ENCODE data around the gene NCS1.

NCS1 gene

DNA sequence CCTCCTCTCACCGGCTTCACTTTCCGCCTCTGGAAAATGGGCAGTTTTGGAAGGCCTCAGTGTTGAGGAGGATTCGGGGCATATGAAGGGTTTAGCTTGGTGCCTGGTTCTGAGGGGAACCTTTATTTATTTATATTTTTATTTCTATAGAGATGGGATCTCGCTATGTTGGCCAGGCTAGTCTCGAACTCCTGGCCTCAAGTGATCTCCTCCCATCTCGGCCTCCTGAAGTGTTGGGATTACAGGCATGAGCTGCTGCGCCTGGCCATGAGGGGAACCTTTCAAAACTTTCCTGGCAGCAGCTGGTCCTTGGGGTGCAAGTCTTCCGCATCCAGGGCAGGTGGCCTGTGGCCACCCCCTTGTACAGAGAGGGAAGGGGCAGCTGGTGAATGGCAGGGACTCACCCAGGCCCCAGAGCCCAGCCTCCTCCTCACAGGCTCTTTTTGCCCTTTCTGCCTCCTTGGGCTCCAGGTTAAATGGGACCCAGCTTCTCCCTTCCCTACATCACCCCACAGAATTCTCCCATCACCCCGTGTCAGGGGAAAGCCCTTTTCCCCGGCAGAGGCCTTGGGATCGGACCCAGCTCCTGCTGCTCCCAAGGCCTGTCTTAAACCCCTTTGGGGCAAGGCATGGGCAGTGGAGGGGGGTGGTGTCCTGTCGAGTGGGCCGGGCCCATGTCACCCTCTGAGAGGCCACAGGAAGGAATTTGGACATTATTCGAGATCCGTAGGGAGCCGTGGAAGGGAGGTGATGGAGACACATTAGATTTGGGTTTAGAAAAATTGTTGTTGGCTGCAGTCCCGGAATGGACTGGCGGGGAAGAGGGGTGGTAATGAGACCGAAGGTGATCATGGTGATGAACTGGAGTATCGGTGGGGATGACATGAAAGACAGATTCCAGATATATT lies 5.9 kb downstream of the NCS1 start:
- no peak for DNase-seq

DNA sequence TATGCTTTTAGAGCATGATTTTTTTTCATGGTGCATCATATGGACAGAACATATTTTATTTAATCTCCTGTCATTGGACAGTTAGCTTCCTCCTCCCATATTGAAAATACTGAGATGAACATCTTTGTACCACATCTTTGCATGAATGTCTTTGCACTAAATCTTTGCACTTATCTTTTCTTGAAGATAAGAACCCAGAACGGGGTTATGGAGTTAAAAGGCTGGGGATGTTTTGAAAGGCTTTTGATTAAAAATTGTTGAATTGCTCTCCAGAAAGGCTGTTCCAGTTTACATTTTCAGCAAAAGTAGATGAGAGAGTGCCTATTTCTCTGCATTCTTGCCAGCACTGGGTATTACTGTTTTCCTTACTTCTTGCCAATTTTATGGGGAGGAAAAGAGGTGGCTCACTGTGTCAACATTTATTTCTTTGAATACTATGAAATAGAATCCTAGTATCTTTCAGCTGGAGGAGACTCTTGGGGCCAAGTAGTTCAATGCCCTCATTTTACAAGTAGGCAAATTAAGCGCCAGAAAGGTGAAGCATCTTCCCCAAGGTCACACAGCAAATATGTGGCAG lies 7.2 kb downstream of the NCS1 start:
- DNase-seq = no peak

DNA sequence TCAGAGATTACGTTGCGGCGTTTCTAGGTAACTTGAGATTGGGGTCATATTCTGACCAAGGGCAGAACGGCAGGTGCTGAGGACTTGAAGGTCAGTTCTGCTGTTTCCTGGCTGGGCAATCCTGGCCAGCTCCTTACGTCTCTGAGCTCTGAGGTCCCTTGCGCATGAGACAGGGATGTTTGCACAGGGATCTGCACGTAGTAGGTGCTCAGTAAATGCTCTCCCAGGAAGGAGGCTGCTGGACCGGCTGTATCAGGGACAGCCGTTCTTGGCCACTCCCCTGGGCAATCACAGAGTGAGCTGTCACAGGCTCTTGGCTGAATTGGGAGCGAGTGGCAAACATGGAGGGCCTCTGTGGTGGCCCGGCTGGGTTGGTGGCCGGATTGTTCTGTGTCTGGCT lies 8.3 kb downstream of the NCS1 start:
- DNase-seq = no peak

DNA sequence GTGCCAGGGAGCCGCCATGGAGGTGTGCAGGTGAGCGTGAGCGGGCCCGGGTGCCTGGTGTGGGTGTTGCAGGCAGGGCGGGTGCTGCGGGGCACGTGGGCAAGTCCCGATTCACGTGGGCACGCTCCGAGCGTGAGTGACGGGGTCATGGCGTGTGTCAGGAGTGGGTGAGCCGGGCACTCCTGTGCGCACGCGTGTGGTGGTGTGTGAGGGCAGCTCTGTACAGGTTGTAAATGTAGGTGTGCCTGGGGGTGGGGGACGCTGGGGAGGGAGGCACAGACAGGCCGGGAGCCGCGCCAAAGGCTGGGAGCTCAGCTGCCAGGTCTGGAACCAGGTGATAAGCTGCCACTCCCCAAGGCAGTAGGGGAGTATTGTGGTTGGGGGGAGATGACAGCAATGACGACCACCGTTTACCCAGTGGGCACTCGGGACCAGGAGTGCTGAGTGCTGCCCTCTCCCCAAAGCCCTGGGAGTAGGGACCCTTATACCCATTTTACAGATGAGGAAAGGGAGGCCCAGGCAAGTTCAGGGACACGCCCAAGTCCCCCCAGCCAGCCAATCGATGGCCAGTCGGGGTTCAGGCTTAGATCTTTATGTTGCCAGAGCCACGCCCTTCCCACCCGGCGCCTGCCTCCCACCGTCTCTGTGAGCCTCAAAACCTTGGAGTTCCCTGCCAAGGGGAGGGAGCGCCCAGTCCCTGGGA lies 9.6 kb downstream of the NCS1 start:
- DNase-seq = no peak

DNA sequence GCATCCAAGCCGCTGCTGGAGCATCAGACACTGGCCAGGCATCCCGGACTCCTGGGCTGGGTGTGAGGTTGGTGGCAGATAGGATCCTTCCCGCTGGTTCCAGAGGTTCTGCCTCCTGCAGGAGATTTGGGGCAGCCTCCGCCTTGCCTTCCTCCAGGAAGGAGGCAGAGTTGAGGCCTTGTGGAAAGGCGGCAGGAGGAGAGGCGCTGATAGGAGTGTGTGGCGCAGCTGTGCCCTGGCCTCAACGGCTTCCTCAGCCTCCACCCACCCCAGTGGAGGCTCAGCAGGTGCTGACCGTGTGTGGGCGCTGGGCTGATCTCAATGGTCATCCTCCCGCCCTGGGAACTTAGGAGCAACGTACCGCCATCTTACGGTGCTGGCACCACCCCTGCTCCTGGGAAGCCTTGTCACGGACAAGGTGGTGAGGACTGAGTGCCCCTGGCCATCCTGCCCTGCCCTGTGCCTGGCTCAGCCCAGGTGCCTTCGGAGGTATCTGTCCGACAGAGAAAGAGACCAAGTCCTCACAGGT lies 10.2 kb downstream of the NCS1 start:
- DNase-seq = no peak

DNA sequence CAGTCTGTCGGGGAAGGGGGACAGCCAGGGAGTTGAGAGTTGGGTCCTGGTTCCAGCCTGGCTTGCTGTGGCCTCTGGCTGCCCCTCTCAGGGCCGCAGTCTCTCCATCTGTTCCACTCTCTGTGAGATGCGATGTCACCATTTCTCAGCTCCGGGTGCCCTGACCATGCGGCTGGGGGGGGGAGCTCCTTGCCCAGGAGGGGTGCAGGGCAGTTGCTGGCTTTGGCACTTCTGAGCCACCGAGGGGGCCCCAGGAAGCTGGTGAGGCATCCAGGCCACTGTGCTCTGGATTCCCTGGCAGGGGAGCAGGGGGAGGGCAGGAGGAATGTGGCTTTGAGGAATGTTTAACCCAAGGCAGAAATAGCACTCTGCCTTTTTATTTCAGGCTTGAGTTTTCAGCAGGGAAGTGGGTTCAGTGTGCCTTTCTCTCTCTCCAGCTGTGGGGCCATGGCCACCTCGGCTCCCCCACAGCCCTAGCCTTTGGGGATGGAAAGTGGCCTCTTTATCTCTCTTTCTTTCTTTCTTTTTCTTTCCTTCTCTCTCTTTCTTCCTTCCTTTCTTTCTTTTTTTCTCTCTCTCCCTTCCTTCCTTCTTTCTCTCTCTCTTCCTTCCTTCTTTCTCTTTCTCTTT lies 11.0 kb downstream of the NCS1 start:
- no peak for DNase-seq

DNA sequence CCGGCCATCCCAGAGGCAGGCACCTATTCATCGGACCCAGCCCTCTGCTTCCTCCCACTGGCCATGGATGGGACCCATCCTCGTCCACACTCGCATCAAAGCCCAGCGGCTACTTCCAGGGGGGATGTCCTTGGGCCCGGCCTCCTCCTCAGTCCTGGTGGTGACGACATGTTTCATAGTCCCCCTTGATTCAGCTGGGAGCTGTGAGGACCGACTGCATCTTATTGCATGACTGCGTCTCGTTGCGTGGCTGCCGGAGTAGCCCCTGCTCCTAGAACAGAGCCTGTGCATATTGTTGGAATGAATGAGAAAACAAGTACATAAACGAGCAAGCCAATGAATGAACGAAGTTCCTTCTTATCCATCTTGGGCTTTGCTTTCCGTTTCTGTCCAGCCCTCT lies 12.8 kb downstream of the NCS1 start:
- no peak for DNase-seq

DNA sequence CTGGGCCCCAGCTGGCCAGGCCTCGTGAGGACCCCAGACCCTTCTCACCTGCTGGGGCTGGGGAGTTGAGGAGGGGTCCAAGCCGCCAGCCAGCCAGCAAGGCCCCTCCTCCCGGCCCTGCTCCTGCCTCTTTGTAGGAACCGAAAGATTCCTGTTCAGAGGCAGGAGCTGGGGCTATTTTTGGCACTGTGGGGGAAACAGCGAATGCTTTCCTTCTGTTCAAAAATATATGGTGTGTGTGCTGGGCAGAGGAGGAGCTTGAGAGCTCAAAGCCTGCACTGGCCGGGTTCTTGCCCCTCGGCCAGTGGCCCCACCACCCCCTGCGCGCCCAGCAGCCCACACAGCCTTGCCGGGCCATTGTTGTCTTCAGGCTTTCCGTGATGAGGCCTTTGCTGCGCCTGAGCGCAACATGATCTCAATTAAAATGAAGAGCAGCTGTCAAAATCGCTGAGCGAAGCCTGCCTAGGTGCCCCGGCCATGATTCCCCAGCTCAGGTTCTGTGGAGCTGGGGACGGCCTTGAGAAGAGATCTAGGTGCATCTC lies 13.4 kb downstream of the NCS1 start:
- DNase-seq = no peak

DNA sequence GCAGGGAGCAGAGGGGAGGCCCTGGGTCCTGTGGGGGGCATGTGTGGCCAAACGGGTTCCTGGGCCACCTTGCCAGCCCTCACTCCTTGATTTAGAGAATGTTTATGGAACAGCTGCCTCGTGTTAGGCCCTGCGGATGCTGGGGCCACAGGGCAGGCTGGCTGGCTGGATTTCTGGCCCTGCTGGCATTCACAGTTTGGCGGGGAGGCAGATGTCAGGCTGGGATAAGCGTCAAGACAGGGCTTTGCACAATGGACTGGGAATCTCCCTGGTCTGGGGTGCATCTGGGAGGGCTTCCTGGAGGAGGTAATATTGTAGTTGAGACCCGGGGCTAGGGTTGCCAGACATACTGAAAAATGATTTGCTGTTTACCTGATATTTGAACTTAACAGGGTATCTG lies 13.8 kb downstream of the NCS1 start:
- no peak for DNase-seq

DNA sequence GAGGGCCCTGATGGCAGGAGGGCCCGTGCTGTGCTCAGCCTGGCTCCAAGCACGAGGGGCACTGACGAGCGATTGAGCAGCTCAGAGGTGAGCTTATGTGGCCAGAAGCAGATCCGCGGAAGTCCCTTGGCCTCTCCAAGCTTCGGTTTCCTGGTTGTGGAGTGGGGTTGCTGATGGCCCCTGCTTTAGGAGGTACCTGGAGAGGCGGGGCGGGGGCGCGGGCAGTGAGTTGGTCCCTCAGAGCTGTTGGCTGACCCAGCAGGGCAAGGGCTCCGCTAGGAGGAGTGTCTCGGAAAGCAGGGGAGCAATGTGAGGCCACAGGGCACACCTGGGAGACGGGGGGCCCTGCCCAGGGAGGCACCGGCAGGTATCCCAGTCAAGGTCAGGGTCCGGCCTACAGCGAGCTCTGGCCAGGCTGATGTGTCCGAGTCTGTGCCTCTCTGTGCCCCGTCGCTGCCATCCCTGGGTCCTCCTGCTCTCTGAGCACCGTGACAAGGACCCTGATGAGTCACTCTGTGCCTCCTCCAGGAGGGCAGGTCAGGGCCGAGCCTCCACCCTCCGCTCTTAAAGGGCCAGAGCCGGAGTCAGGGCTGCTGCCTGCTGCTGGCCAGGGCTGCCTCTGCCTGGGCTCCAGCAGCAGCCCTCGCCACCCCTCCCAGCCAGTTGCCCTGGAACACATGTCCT lies 14.8 kb downstream of the NCS1 start:
- DNase-seq = no peak

DNA sequence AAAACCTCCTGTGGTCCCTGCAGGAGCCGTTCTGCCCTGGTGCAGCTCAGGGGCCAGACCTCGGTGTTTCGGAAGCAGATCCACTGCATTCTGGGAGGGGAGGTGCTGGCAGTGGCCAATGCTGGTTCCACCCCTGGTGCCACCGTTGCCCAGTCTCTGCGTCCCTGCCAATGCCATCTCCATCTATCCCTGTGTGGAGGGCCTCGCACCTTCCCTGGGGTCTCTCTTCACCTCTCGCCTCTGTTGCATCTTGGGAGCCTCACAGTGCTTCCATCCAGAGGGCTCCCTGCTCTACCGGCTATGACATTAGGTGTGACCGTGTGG lies 15.3 kb downstream of the NCS1 start:
- DNase-seq = no peak

DNA sequence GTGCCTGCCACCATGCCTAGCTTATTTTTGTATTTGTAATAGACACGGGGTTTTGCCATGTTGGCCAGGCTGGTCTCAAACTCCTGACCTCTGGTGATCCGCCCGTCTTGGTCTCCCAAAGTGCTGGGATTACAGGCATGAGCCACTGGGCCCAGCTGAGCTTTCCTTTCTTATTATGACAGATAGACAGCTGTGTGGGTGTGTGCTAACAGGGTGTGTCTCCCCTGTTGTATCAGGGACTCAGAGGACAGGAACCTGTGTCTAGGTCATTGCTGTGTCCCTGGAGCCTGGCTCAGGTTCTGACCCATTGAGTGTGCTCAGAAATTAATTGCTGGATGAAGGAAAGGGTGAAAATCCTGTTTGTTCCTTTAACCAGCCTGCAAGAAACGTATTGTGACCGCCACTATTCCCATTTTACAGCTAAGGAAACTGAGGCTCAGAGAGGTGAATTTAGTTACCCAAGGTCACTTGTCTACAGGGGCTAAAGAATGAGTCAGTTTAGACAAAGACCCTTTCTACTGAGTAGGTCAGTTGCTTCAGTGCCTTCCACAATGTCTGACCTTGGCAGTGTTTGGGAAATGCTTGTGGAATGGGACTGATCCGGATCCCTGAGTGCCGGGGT lies 16.8 kb downstream of the NCS1 start:
- no peak for DNase-seq

DNA sequence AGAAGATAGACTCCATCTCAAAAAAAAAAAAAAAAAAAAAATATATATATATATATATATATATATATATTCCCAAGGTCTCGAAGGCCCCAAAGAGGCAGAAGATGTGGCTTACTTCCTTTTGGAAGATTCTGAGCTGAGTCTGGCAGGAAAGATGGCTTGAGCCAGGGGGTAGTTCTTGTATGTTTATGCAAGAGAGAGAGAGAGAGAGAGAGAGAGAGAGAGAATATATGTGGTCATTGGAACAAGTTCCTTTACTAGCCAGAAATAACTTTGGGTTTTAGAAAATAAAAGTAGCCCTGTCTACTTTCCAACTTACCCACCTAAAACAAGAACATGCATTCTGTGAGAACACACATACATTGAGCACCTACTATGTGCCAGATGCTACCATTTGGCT lies 17.6 kb downstream of the NCS1 start:
- no peak for DNase-seq

DNA sequence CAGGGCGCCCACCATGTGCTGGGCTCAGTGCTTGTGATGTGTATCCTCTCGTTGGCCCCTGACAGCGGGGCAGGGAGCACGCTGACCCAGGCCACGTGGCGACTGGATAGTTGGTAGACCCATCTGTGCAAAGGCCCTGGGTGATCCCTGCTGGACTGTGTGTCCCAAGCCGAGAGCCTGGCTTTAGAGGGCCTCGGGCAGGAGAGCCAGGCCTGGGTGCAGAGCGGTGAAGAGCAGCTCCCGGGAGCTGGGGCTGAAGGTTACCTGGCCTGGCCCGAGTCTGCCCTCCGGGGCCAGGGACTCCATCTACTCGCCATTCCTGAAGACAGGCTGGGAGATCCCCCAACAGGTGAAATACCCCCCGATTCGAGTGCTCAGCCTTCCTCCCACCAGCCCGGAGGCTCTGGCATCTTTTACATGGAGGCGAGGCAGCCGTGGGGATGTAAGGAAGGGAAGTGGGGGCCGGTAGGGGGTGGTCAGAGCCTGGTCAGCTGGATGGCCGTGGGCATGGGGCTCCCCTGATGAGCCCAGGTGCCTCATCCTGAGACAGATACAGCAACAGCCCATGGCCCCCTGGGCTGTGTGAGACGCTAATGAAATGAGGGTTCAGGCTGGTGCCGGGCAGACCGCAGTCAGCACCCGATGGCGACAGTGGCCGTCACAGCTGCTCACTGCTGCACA lies 19.0 kb downstream of the NCS1 start:
- DNase-seq = no peak

DNA sequence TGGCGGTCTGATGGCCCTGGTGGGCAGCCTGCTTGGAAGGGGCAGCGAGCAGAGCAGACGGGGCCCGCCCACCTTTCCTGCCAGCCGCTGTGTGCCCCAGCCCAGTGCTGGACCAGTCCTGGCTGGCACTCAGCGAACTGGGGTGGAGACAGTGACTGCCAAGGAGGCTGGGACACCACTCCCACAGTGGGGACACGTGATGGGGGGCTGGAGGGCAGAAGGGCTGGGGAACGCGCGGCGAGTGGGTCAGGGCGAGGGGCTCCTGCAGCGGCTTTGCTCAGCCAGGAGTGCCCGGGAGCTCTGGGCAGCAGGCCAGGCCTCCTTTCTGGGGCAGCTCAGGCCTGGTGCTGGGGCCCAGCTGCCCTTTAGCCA lies 19.5 kb downstream of the NCS1 start:
- no peak for DNase-seq

DNA sequence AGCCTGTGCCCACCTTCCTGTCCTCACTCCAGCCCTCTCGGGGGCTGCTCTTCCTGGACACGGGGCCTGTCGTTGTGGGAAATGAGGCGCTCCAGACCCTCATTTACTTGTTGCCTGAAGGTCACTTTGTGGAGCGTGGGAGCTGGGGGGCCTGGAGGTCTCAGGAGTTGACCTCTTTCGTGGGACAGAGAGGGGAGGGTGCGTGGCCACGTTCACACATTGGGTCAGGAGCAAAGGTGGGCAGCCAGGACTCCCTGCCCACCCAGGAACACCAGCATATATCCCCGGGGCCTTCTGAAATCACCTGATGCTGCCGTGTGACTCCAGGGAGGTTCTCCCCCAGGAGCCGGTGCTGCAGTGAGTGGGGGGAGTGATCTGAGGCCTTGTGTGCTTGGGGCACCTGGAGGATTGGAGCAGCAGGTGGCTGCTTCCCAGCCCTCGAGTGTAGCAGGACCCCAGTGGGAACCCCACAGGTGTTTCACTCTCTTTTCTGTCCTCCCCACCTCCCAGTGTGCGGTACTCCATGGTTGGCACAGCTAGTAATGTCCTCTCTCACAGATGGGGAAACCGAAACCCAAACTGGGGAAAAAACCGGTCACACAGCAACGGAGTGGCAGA lies 20.3 kb downstream of the NCS1 start:
- no peak for DNase-seq

DNA sequence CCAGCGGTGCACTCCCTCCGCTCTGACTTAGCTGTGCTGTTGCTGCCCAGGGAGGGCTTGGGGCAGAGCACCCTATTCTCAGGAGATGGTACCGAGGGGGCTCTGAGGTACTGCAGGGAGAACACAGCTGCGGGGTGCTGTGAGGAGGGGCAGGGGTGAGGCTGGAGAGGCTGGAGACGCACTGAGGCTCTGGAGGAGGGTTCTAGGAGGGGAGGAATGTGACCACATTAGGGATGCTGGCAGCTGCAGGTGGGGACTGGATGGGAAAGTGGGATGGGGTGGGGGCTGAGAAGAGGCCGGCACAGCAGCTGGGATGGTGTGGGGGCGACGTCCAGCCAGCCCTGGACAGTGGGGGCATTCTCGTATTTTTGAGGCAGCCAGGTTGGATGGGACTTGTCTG lies 20.9 kb downstream of the NCS1 start:
- DNase-seq = no peak

DNA sequence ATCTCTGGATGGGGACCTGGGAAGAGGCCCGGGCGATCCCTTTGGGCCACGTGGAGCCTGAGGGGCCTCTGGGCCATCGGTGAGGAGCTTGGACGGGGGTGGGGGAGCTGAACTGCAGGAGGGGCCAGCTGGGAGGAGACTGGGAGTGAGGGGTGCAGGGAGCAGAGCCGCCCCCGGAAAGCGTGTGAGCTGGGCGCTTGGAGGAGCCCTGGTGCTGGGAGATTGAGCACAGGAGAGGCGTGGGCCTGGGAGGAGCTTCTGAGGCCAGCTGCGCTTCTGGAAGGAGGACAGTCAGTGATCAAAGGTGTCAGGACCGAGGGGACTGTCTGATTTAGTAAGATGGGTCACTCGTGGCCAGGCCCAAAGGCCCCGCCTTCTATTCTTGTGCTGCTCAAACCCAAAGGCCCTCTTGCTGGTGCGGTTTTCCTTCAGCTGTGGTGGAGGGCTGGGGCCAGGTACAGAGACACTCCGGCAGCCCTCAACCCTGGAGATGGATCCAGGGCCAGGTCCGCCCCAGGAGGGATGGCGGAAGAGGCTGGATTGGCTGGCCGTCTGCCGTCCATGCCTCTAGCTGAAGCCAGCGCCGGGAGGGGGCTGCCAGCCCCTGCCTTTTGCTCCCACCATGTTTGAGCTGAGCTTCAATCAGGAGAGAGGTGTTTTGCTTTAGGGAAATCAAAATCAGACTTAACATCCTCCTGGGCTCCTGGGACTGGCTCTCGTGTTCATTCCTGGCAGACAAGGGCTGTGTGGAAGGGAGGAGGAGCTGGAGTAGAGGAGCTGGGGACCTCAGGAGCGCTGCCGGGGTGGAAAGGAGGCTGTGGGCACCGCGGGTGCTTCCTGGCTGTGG lies 21.6 kb downstream of the NCS1 start:
- DNase-seq = no peak

DNA sequence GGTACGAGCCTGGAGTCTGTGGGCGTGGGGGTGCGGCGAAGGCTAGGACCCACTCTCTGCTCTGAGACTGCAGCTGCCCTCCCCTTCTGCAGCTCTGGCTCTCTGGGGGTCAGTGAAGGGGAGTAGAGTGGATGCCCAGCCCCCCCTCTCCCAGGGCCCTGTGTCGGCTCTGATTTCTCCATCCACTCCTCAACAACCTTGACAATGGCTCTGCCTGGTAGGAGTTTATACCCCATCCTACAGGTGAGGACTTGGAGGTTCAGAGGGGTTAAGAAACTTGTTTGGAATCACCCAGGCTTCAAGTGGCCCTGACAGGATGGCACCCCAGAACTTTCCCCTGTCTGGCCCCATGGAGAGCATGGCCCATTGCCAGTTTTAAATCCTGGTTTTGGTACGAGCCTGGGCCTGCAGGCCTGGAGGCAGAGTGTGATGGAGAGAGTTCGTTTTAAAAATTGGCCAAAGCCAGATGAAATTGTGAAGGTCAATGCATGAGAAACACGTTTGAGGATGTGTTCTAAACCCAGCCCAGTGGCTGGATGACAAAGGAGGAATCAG lies 22.3 kb downstream of the NCS1 start:
- DNase-seq = no peak

DNA sequence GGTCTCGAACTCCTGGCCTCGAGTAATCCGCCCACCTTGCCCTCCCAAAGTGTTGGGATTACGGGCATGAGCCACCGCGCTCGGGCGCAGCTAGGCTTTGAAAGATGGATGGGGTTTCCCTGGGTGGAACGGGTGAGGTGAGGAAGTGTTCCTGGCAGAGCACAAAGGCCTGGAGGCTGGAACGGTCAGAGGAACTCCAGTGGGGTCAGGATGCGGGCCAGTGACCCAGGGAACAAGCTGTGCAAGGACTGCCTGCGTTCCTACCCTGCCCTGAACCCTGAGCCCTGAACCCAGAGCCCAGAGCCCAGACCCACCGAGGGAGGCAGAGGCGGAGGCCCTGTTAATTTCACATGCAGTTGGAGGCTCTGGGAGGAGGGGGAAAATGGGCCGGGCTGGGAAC lies 23.4 kb downstream of the NCS1 start:
- DNase-seq = no peak
